ENCODE measurements around the gene RASAL1. TPM values are rescaled to one million over a fixed set of nuclear protein-coding genes. Genes with fewer than 3 reads are reported as not detected.

Gene RASAL1
- total RNA-seq, 1 donor from 2014 or later: 0.41 TPM

GRCh38 chr12:113115455-113116126 lies 20.0 kb downstream of the RASAL1 start:
- Histone ChIP-seq H3K27me3 (ENCODE audit: low read depth) (no peaks in the 10 kb centered on the region), H3K9me3 (no peaks in the 10 kb centered on the region), H3K4me3 (no peak overlapping the region), H3K4me1 (no peaks in the 10 kb centered on the region), H3K27ac (no peak overlapping the region), H3K36me3 (no peaks in the 10 kb centered on the region)
- DNase-seq (no peak), ATAC-seq (no peak)
- no peak for TF ChIP-seq CTCF (IDR thresholded peaks at IDR 0.05)
- intact Hi-C loops (cut with DNase I): no loop called here

- Histone ChIP-seq H3K9me3 (no peaks in the 10 kb centered on the region), H3K4me3 (no peak overlapping the region), H3K27me3 (ENCODE audit: low read depth) (no peaks in the 10 kb centered on the region), H3K4me1 (no peaks in the 10 kb centered on the region), H3K36me3 (no peaks in the 10 kb centered on the region), H3K27ac (no peak overlapping the region)
- no peak for DNase-seq
- no peak for ATAC-seq
- TF ChIP-seq CTCF (IDR thresholded peaks at IDR 0.05): no peak
- intact Hi-C loops (cut with DNase I): no loop called here
Measured at GRCh38 chr12:113114447-113115178, 20.9 kb downstream of the RASAL1 start.

- intact Hi-C loops (cut with DNase I): no loop called here
- H3K27ac ChIP-seq: no peak overlapping the region
- no peaks in the 10 kb centered on the region for H3K4me1 ChIP-seq
- no peak overlapping the region for H3K4me3 ChIP-seq
- no peak for TF ChIP-seq CTCF (IDR thresholded peaks at IDR 0.05)
- H3K36me3 ChIP-seq: no peaks in the 10 kb centered on the region
- DNase-seq (no peak), ATAC-seq (no peak)
- H3K9me3 ChIP-seq: no peaks in the 10 kb centered on the region
- no peaks in the 10 kb centered on the region for H3K27me3 ChIP-seq (ENCODE audit: low read depth)
Measured at GRCh38 chr12:113113397-113113796, 22.2 kb downstream of the RASAL1 start.

GRCh38 chr12:113112043-113112899 lies 23.3 kb downstream of the RASAL1 start:
- no peak for ATAC-seq
- no peak for TF ChIP-seq CTCF (IDR thresholded peaks at IDR 0.05)
- intact Hi-C loops (cut with DNase I): no loop called here

GRCh38 chr12:113111247-113111646 lies 24.3 kb downstream of the RASAL1 start:
- no peak for TF ChIP-seq CTCF (IDR thresholded peaks at IDR 0.05)
- no peaks in the 10 kb centered on the region for H3K27me3 ChIP-seq (ENCODE audit: low read depth)
- intact Hi-C loops (cut with DNase I): no loop called here
- no peaks in the 10 kb centered on the region for H3K4me1 ChIP-seq
- H3K27ac ChIP-seq: no peak overlapping the region
- no peaks in the 10 kb centered on the region for H3K36me3 ChIP-seq
- H3K9me3 ChIP-seq: no peaks in the 10 kb centered on the region
- H3K4me3 ChIP-seq: no peak overlapping the region
- DNase-seq (no peak), ATAC-seq (no peak)

More at GRCh38 chr12:113112043-113112899, 23.3 kb downstream of the RASAL1 start:
- Histone ChIP-seq H3K9me3 (no peaks in the 10 kb centered on the region), H3K27ac (no peak overlapping the region), H3K27me3 (ENCODE audit: low read depth) (no peaks in the 10 kb centered on the region), H3K4me1 (no peaks in the 10 kb centered on the region), H3K4me3 (no peak overlapping the region), H3K36me3 (no peaks in the 10 kb centered on the region)
- no peak for DNase-seq
